Measurements from ENCODE around the gene CERS3.

CERS3 gene

DNA sequence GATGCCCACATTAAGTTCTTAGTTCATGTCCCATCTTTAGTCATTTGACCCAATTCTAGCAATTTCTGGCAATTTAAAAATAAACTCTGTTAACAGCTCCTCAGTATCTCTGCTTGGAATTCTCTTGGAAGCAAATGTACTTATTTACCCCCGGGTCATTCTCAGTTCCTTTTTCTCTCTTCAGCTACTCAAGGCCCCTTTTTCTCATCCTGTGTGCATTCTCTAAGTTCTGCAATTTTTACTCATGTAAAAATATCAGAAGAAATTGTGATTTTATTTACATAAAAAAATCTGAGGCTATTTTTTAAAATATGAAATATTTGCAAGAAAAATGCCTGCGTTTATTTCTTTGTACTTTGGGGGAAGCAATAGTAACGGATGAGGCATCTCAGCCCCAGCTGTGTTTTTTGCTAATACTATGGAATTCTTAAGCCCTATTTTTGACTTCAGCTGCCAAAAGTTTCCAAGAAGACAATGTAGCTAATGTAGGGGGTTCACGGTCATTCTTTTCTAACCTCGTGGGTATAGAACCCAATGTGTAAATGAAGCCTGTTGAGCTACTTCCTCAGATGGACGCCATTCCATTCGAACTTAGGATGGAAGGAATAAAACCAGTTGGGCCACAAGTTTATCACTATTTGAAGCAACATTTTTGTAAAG, 20.0 kb downstream of the CERS3 start:
- Histone ChIP-seq H3K9me3 (ENCODE audit: control insufficient read depth in 2 of 2, low read length in 2 of 2) (no peaks in the 10 kb centered on the region), H3K27me3 (ENCODE audit: control insufficient read depth in 2 of 2, insufficient read depth in 2 of 2, low read length in 2 of 2) (no peaks in the 10 kb centered on the region), H3K4me1 (ENCODE audit: control insufficient read depth in 2 of 2, insufficient read depth in 2 of 2, low read length in 2 of 2) (no peaks in the 10 kb centered on the region), H3K36me3 (ENCODE audit: control insufficient read depth in 2 of 2, insufficient read depth in 2 of 2, low read length in 2 of 2) (no peaks in the 10 kb centered on the region), H3K9ac (ENCODE audit: low read depth in 1 of 2, low read length in 2 of 2) (no peak overlapping the region), H3K4me3 (ENCODE audit: low read length in 2 of 2) (no peak overlapping the region), H3K27ac (ENCODE audit: low read depth in 2 of 2, low read length in 2 of 2) (no peak overlapping the region)

DNA sequence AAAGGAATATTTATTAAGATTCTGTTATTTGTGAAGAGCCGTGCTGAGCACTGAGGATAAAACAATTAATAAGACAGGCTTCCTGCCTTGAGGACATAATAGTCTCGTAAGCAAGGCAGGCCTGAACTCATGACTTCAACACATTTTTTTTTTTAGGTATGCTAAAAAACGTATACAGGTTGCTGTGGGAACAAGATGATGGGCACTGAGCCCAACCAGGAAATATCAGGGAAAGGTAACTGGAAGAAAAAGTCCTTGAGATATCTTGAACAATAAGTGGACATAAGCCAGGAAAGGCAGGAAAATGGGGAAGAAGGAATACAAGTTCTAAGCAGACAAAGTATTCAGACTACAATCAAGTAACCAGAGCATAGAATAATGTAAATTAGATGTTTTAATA, 26.1 kb downstream of the CERS3 start:
- Histone ChIP-seq H3K4me3 (ENCODE audit: low read length in 2 of 2) (no peak overlapping the region), H3K27ac (ENCODE audit: low read depth in 2 of 2, low read length in 2 of 2) (no peak overlapping the region), H3K36me3 (ENCODE audit: control insufficient read depth in 2 of 2, insufficient read depth in 2 of 2, low read length in 2 of 2) (no peaks in the 10 kb centered on the region), H3K9me3 (ENCODE audit: control insufficient read depth in 2 of 2, low read length in 2 of 2) (no peaks in the 10 kb centered on the region), H3K27me3 (ENCODE audit: control insufficient read depth in 2 of 2, insufficient read depth in 2 of 2, low read length in 2 of 2) (peaks cover 0 to 3% of the 10 kb centered on the region in 2 donors), H3K9ac (ENCODE audit: low read depth in 1 of 2, low read length in 2 of 2) (no peak overlapping the region), H3K4me1 (ENCODE audit: control insufficient read depth in 2 of 2, insufficient read depth in 2 of 2, low read length in 2 of 2) (no peaks in the 10 kb centered on the region)

DNA sequence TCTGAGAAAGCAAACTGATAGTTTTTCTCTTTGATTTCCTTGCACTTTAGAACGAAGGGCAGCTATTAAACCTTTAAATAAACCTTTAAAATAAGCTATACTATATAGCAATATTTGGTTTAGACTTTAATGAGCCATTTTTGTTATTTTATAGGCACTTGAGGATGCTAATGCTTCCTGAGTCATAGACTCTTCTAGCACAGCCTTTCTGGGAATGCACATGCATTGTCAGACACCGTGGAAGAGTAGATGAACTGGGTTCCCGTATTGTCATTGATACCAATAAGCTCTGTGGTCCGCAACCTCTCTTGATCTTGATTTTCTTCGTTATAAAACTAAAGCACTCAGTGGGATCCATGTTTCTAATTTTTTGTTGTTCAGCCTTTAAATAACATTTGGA, 27.6 kb downstream of the CERS3 start:
- Histone ChIP-seq H3K9ac (ENCODE audit: low read depth in 1 of 2, low read length in 2 of 2) (no peak overlapping the region), H3K9me3 (ENCODE audit: control insufficient read depth in 2 of 2, low read length in 2 of 2) (no peaks in the 10 kb centered on the region), H3K27me3 (ENCODE audit: control insufficient read depth in 2 of 2, insufficient read depth in 2 of 2, low read length in 2 of 2) (peaks cover 0 to 3% of the 10 kb centered on the region in 2 donors)

DNA sequence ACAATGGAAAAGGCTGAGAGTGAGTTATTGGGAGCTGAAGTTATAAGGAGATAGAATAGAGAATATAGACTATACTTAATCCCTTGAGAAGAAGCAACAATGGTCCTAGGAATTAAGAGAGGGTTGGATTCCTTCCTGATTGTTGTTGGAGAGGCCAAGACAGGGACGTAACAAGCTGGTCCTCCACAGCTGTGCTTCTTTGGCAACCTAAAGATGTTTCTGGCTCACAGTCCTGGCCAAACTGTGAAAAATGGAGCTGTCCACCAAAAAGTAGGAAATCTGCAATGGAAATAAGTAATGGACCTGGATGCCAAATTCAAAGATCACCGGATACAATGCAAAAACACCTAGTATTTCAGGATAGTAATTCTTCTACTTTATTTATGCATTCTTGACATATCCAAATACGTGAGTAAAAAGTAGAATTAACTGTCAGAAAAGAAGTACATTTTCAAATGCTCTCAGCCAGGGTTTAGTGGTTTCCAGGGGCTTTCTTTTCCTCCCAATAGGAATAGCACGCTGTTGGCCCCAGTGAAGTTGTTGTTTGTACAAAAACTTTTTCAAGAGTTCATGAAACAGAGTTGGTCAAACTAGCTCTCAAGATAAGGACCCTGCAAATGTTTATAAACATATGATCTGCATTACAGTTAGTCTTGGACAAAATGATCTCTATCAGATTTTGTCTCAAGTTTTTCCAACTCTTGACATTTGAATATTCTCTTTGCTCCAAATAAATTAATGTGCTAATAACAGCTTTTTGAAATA, 28.3 kb downstream of the CERS3 start:
- no peak overlapping the region for H3K4me3 ChIP-seq (ENCODE audit: low read length in 2 of 2)
- no peaks in the 10 kb centered on the region for H3K4me1 ChIP-seq (ENCODE audit: control insufficient read depth in 2 of 2, insufficient read depth in 2 of 2, low read length in 2 of 2)
- no peak overlapping the region for H3K27ac ChIP-seq (ENCODE audit: low read depth in 2 of 2, low read length in 2 of 2)
- H3K9ac ChIP-seq (ENCODE audit: low read depth in 1 of 2, low read length in 2 of 2) = no peak overlapping the region
- no peaks in the 10 kb centered on the region for H3K36me3 ChIP-seq (ENCODE audit: control insufficient read depth in 2 of 2, insufficient read depth in 2 of 2, low read length in 2 of 2)
- H3K9me3 ChIP-seq (ENCODE audit: control insufficient read depth in 2 of 2, low read length in 2 of 2) = no peaks in the 10 kb centered on the region
- H3K27me3 ChIP-seq (ENCODE audit: control insufficient read depth in 2 of 2, insufficient read depth in 2 of 2, low read length in 2 of 2) = peaks cover 0 to 3% of the 10 kb centered on the region in 2 donors

More for the DNA sequence above, 27.6 kb downstream of the CERS3 start:
- Histone ChIP-seq H3K27ac (ENCODE audit: low read depth in 2 of 2, low read length in 2 of 2) (no peak overlapping the region), H3K4me3 (ENCODE audit: low read length in 2 of 2) (no peak overlapping the region), H3K36me3 (ENCODE audit: control insufficient read depth in 2 of 2, insufficient read depth in 2 of 2, low read length in 2 of 2) (no peaks in the 10 kb centered on the region), H3K4me1 (ENCODE audit: control insufficient read depth in 2 of 2, insufficient read depth in 2 of 2, low read length in 2 of 2) (no peaks in the 10 kb centered on the region)

DNA sequence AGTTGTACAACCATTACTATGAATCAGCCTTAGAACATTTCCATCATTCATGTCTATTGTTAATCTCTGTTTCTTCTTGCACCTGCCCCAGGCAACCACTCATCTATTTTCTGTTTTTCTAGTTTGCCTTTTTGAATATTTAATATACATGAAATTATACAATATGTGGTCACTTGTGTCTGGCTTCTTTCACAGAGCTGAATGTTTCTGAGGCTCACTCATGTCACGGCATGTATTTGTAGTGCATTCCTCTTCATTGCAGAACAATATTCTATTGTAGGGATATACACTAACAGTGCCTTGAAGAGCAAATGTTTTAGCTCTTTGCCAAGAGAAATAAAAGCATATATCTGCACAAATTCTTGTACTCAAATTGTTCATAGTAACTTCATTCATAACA, 32.9 kb downstream of the CERS3 start:
- H3K4me1 ChIP-seq (ENCODE audit: control insufficient read depth in 2 of 2, insufficient read depth in 2 of 2, low read length in 2 of 2) = peaks cover 0 to 2% of the 10 kb centered on the region in 2 donors
- H3K9ac ChIP-seq (ENCODE audit: low read depth in 1 of 2, low read length in 2 of 2) = no peak overlapping the region
- H3K4me3 ChIP-seq (ENCODE audit: low read length in 2 of 2) = no peak overlapping the region
- no peak overlapping the region for H3K27ac ChIP-seq (ENCODE audit: low read depth in 2 of 2, low read length in 2 of 2)
- H3K36me3 ChIP-seq (ENCODE audit: control insufficient read depth in 2 of 2, insufficient read depth in 2 of 2, low read length in 2 of 2) = no peaks in the 10 kb centered on the region
- peaks cover 0 to 3% of the 10 kb centered on the region in 2 donors for H3K27me3 ChIP-seq (ENCODE audit: control insufficient read depth in 2 of 2, insufficient read depth in 2 of 2, low read length in 2 of 2)
- H3K9me3 ChIP-seq (ENCODE audit: control insufficient read depth in 2 of 2, low read length in 2 of 2) = no peaks in the 10 kb centered on the region

DNA sequence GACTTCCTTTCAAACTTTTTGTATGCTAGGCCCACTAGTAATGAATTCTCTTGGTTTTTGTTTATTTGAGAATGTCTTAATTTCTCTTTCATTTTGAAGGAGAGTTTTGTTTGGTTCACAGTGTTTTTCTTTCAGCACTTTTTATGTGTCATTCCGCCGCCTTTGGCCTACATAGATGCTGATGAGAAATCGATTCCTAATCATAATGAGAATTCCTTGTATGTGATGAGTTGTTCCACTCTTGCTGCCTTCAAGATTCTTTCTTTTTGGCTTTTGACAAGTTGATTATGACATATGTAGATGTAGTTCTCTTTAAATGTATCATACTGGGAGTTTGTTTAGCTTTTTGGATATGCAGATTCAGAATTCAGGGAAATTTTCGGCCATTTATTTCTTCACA, 35.5 kb downstream of the CERS3 start:
- H3K9ac ChIP-seq (ENCODE audit: low read depth in 1 of 2, low read length in 2 of 2) = no peak overlapping the region
- no peak overlapping the region for H3K27ac ChIP-seq (ENCODE audit: low read depth in 2 of 2, low read length in 2 of 2)
- H3K36me3 ChIP-seq (ENCODE audit: control insufficient read depth in 2 of 2, insufficient read depth in 2 of 2, low read length in 2 of 2) = no peaks in the 10 kb centered on the region
- H3K4me1 ChIP-seq (ENCODE audit: control insufficient read depth in 2 of 2, insufficient read depth in 2 of 2, low read length in 2 of 2) = peaks cover 0 to 2% of the 10 kb centered on the region in 2 donors
- H3K9me3 ChIP-seq (ENCODE audit: control insufficient read depth in 2 of 2, low read length in 2 of 2) = no peaks in the 10 kb centered on the region
- H3K27me3 ChIP-seq (ENCODE audit: control insufficient read depth in 2 of 2, insufficient read depth in 2 of 2, low read length in 2 of 2) = no peaks in the 10 kb centered on the region
- H3K4me3 ChIP-seq (ENCODE audit: low read length in 2 of 2) = no peak overlapping the region

DNA sequence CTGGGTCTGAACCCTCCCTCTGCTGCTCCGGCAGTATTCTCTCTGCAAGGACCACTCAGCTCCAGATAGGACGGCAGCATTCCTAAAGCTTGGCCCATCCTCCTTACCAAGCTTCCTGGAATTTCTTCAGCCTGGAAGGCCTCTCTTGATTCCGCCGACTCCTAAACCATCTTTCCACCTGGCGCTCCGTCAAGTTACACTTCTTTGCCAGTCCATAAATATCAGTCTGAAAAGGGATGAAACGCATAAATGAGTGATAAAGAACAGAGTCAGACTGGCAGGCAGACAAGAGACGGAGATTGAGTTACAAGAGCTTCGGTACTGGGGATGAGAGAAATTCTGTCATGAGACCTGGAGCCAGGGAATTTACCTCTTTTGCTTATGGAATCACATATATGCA, 44.3 kb downstream of the CERS3 start:
- H3K4me1 ChIP-seq (ENCODE audit: control insufficient read depth in 2 of 2, insufficient read depth in 2 of 2, low read length in 2 of 2) = no peaks in the 10 kb centered on the region
- no peak overlapping the region for H3K27ac ChIP-seq (ENCODE audit: low read depth in 2 of 2, low read length in 2 of 2)
- no peaks in the 10 kb centered on the region for H3K27me3 ChIP-seq (ENCODE audit: control insufficient read depth in 2 of 2, insufficient read depth in 2 of 2, low read length in 2 of 2)
- H3K36me3 ChIP-seq (ENCODE audit: control insufficient read depth in 2 of 2, insufficient read depth in 2 of 2, low read length in 2 of 2) = no peaks in the 10 kb centered on the region
- no peak overlapping the region for H3K4me3 ChIP-seq (ENCODE audit: low read length in 2 of 2)
- H3K9ac ChIP-seq (ENCODE audit: low read depth in 1 of 2, low read length in 2 of 2) = no peak overlapping the region
- no peaks in the 10 kb centered on the region for H3K9me3 ChIP-seq (ENCODE audit: control insufficient read depth in 2 of 2, low read length in 2 of 2)

DNA sequence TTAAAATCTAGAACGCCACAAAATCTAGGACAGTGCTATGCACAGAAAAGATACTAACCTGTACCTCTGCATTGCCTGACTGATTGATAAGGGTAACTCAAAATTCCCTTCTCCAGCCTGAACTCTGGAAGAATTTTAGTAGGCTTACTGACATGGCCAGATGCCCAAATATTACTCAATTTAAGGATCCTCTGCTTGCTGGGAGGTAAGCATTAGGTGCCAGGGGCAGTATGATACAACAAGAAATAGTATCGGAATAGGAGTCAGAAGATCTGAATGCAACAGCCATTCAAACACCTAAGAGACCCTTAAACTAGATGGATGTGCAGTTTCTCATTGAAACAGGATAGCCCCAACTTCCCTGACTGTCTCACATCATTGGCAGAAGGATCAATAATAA, 45.4 kb downstream of the CERS3 start:
- Histone ChIP-seq H3K4me3 (ENCODE audit: low read length in 2 of 2) (no peak overlapping the region), H3K9ac (ENCODE audit: low read depth in 1 of 2, low read length in 2 of 2) (no peak overlapping the region), H3K27me3 (ENCODE audit: control insufficient read depth in 2 of 2, insufficient read depth in 2 of 2, low read length in 2 of 2) (no peaks in the 10 kb centered on the region), H3K36me3 (ENCODE audit: control insufficient read depth in 2 of 2, insufficient read depth in 2 of 2, low read length in 2 of 2) (no peaks in the 10 kb centered on the region), H3K4me1 (ENCODE audit: control insufficient read depth in 2 of 2, insufficient read depth in 2 of 2, low read length in 2 of 2) (no peaks in the 10 kb centered on the region), H3K9me3 (ENCODE audit: control insufficient read depth in 2 of 2, low read length in 2 of 2) (no peaks in the 10 kb centered on the region), H3K27ac (ENCODE audit: low read depth in 2 of 2, low read length in 2 of 2) (no peak overlapping the region)

DNA sequence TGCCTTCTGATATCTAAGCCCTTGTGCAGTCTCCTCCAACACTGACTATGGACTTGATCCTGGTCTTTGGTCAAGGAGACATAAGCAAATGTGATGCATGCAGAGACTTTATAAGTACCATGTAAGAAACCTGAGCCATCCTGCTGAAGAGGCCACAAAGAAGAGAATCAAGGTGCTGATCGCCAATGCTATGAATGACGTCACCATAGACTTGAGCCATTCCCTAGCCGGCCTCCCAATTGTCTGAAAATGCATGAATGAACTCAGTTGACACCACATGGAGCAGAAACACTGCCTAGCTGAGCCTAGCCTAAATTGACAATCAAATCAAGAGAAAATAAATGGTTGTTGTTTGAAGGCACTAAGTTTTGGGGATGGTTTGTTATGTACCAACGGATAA, 51.9 kb downstream of the CERS3 start:
- Histone ChIP-seq H3K4me3 (ENCODE audit: low read length in 2 of 2) (no peak overlapping the region), H3K36me3 (ENCODE audit: control insufficient read depth in 2 of 2, insufficient read depth in 2 of 2, low read length in 2 of 2) (no peaks in the 10 kb centered on the region), H3K9ac (ENCODE audit: low read depth in 1 of 2, low read length in 2 of 2) (no peak overlapping the region), H3K27me3 (ENCODE audit: control insufficient read depth in 2 of 2, insufficient read depth in 2 of 2, low read length in 2 of 2) (no peaks in the 10 kb centered on the region), H3K27ac (ENCODE audit: low read depth in 2 of 2, low read length in 2 of 2) (no peak overlapping the region), H3K9me3 (ENCODE audit: control insufficient read depth in 2 of 2, low read length in 2 of 2) (no peaks in the 10 kb centered on the region), H3K4me1 (ENCODE audit: control insufficient read depth in 2 of 2, insufficient read depth in 2 of 2, low read length in 2 of 2) (no peaks in the 10 kb centered on the region)

DNA sequence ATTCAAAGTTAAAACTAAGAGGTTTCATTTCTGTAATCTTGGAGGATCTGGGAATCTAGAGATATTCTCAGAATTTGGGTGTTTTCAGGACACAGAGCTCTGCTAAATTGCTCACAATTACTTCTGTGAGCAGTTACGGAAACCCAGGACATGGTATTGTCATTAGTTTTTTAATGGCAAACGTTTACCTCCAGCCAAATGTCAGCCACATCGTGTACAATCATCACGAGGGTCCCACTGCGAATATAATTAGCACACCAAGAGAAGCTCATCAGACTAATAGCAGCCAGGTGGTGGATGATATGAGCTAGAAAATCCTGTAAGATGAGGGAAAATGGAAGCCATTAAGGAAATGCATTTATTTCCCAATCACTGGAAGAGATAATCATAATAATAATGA, 56.0 kb downstream of the CERS3 start:
- no peak overlapping the region for H3K27ac ChIP-seq (ENCODE audit: low read depth in 2 of 2, low read length in 2 of 2)
- no peaks in the 10 kb centered on the region for H3K27me3 ChIP-seq (ENCODE audit: control insufficient read depth in 2 of 2, insufficient read depth in 2 of 2, low read length in 2 of 2)
- no peak overlapping the region for H3K9ac ChIP-seq (ENCODE audit: low read depth in 1 of 2, low read length in 2 of 2)
- H3K4me1 ChIP-seq (ENCODE audit: control insufficient read depth in 2 of 2, insufficient read depth in 2 of 2, low read length in 2 of 2) = no peaks in the 10 kb centered on the region
- H3K36me3 ChIP-seq (ENCODE audit: control insufficient read depth in 2 of 2, insufficient read depth in 2 of 2, low read length in 2 of 2) = no peaks in the 10 kb centered on the region
- no peaks in the 10 kb centered on the region for H3K9me3 ChIP-seq (ENCODE audit: control insufficient read depth in 2 of 2, low read length in 2 of 2)
- no peak overlapping the region for H3K4me3 ChIP-seq (ENCODE audit: low read length in 2 of 2)

Measured in mucosa of rectum (tissue), 2 donors.